ENCODE measurements around the gene IQGAP2. TPM values are rescaled to one million over a fixed set of nuclear protein-coding genes. Genes with fewer than 3 reads are reported as not detected.

IQGAP2 gene
- total and polyA plus RNA-seq, 9 of the 15 experiments (the other 6 are each of a cell fraction or from before 2014, with no cell fraction given): 8.7 to 23.2 (median 17.4) TPM

- TF ChIP-seq ZNF740 (CRISPR knock-in tag; IDR thresholded peaks at IDR 0.05): no peak
- no peak for TF ChIP-seq ZNF740 (tag; IDR thresholded peaks at IDR 0.05)
- TF ChIP-seq RAD21 (CRISPR knock-in tag; conservative IDR thresholded peaks at IDR 0.05 in 1 of 2, IDR thresholded peaks at IDR 0.05 in 1 of 2): peak in 1 of 2 experiments; percentile 23; a peak in 1 of 4 replicates
- TF ChIP-seq CBFA2T2 (conservative IDR thresholded peaks at IDR 0.05): no peak
- TF ChIP-seq CREBBP (IDR thresholded peaks at IDR 0.05; ENCODE audit: low read depth, low read length): no peak
- TF ChIP-seq KDM1A (IDR thresholded peaks at IDR 0.05): no peak
- no peak for TF ChIP-seq MCM5 (IDR thresholded peaks at IDR 0.05; ENCODE audit: low read depth)
- no peak for TF ChIP-seq FUS (optimal IDR thresholded peaks at IDR 0.05; ENCODE audit: low read depth, low read length)
Observed at GRCh38 chr5:76634661-76635060, 231.6 kb downstream of the IQGAP2 start (continued).

GRCh38 chr5:76637490-76637889 lies 234.4 kb downstream of the IQGAP2 start:
- Histone ChIP-seq H3K4me2 (ENCODE audit: insufficient read depth, low read length) (no peak overlapping the region), H3K4me1 (replicated peaks in 1 of 2; ENCODE audit: control insufficient read depth in 2 of 2, insufficient read depth in 2 of 2, low read length in 2 of 2) (no peaks in the 10 kb centered on the region; a peak in 1 of 5 replicates), H3K36me3 (ENCODE audit: control insufficient read depth, insufficient read depth, low read length) (no peaks in the 10 kb centered on the region), H3K9me3 (replicated peaks; ENCODE audit: control insufficient read depth, insufficient read depth, low read depth, low read length) (no peaks in the 10 kb centered on the region), H3K27ac (ENCODE audit: extremely low read depth, low read depth, low read length) (no peak overlapping the region), H3K79me2 (ENCODE audit: control insufficient read depth, insufficient read depth, low read length) (no peaks in the 10 kb centered on the region), H3K9ac (ENCODE audit: insufficient read depth in 1 of 2, low read depth in 2 of 2, low read length in 2 of 2) (no peak overlapping the region), H3K27me3 (ENCODE audit: control insufficient read depth in 2 of 2, insufficient read depth in 2 of 2, low read length in 2 of 2) (no peaks in the 10 kb centered on the region), H3K4me3 (no peak overlapping the region), H4K20me1 (replicated peaks; ENCODE audit: control insufficient read depth, insufficient read depth, low read length) (no peaks in the 10 kb centered on the region), H3K9me1 (ENCODE audit: control insufficient read depth, insufficient read depth, low read length) (no peaks in the 10 kb centered on the region), H2AFZ (ENCODE audit: low read depth, low read length) (no peak overlapping the region)
- intact Hi-C loops (cut with micrococcal nuclease) (no loop called here), in situ Hi-C loops (cut with MboI) (no loop called here)
- TF ChIP-seq FOXM1 (IDR thresholded peaks at IDR 0.05; ENCODE audit: low read depth) (no peak), FOXM1 (CRISPR knock-in tag; IDR thresholded peaks at IDR 0.05; ENCODE audit: low read depth) (no peak), ID3 (CRISPR knock-in tag; IDR thresholded peaks at IDR 0.05) (no peak), ID3 (tag; IDR thresholded peaks at IDR 0.05) (no peak), GABPB2 (CRISPR knock-in tag; conservative IDR thresholded peaks at IDR 0.05) (no peak), E2F5 (CRISPR knock-in tag; IDR thresholded peaks at IDR 0.05) (no peak), ZNF668 (CRISPR knock-in tag; IDR thresholded peaks at IDR 0.05) (no peak)
- 76% methylated on average over 2 of the region's 2 CpGs for WGBS (ENCODE audit: insufficient coverage, low coverage, missing lambda C conversion rate)
- FAIRE-seq (no peak), ATAC-seq (no peak), DNase-seq (ENCODE audit: extremely low read depth in 1 of 4, low spot score in 3 of 4) (no peak)
- POLR2A ChIA-PET: interaction anchor here (0.7 to 1.2 kb wide), 3 partner anchors 10 to 150 kb away, joined by 3 to 4 read pairs (median 4); no protein-coding TSS in a partner anchor
- CTCF ChIA-PET (ENCODE audit: low intra/inter-chr PET ratio): no interaction called here
- no TSS peak for BruUV-seq (replicated peaks)
